ENCODE measurements around the gene EDEM3. TPM values are rescaled to one million over a fixed set of nuclear protein-coding genes. Genes with fewer than 3 reads are reported as not detected.

The EDEM3 gene
- total RNA-seq, 1 experiment from 2014 or later, result 58.3 TPM

- Mint-ChIP-seq H3K4me1 (ENCODE audit: insufficient read depth, unreplicated experiment) (peaks cover 6% of the 10 kb centered on the region), H3K4me3 (ENCODE audit: unreplicated experiment) (no peak overlapping the region), H3K36me3 (ENCODE audit: insufficient read depth, unreplicated experiment) (no peaks in the 10 kb centered on the region), H3K27ac (ENCODE audit: low read depth, unreplicated experiment) (peak overlapping the region; percentile 16), H3K9me3 (ENCODE audit: unreplicated experiment) (peaks cover 7% of the 10 kb centered on the region), H3K27me3 (ENCODE audit: insufficient read depth, unreplicated experiment) (no peaks in the 10 kb centered on the region)
- intact Hi-C loops (cut with micrococcal nuclease), result no loop called here
- BruUV-seq (replicated peaks), result no TSS peak
- CTCF ChIA-PET, result interaction anchor here (1.5 kb wide), 1 partner anchor 17 kb away, joined by 4 read pairs; no protein-coding TSS in a partner anchor
- POLR2A ChIA-PET, result no interaction called here
- TF ChIP-seq CTCF (IDR thresholded peaks at IDR 0.05; ENCODE audit: unreplicated experiment), result no peak
- no peak for DNase-seq (ENCODE audit: unreplicated experiment)
Measured at GRCh38 chr1:184646824-184647223, 107.8 kb downstream of the EDEM3 start.

DNA sequence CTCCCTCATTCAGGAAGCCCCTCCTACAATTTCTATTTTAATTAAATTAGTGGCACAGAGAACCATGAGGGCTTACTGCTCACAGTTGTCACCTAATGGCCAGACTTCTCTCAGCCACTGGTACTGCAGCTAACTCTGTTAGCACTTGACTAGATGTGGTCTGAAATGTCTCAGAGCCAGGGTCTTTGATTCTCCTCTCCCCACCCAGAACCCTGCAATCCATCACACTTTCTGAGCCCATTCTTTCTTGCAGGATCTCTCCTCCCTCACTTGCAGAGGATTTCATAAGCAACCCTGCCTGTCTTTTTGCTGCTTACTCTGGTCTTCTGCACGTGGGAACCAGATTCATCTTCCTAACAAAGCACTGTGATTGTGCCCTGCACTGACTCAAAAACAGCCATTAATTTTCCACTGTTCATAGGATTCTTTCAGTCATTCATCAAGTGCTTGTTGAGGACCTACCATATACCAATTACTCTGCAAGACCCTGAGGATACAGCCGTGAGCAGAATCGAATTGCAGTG, 108.4 kb downstream of the EDEM3 start:
- DNase-seq (ENCODE audit: unreplicated experiment), result no peak
- no peaks in the 10 kb centered on the region for H3K27me3 Mint-ChIP-seq (ENCODE audit: insufficient read depth, unreplicated experiment)
- no peak overlapping the region for H3K4me3 Mint-ChIP-seq (ENCODE audit: unreplicated experiment)
- peaks cover 1% of the 10 kb centered on the region for H3K9me3 Mint-ChIP-seq (ENCODE audit: unreplicated experiment)
- ChIA-PET POLR2A (no interaction called here), CTCF (interaction anchor here (1.5 kb wide), 1 partner anchor 18 kb away, joined by 4 read pairs; no protein-coding TSS in a partner anchor)
- BruUV-seq (replicated peaks), result no TSS peak
- peaks cover 6% of the 10 kb centered on the region for H3K4me1 Mint-ChIP-seq (ENCODE audit: insufficient read depth, unreplicated experiment)
- intact Hi-C loops (cut with micrococcal nuclease), result no loop called here
- no peak overlapping the region for H3K27ac Mint-ChIP-seq (ENCODE audit: low read depth, unreplicated experiment)
- no peak for TF ChIP-seq CTCF (IDR thresholded peaks at IDR 0.05; ENCODE audit: unreplicated experiment)
- H3K36me3 Mint-ChIP-seq (ENCODE audit: insufficient read depth, unreplicated experiment), result no peaks in the 10 kb centered on the region

- ChIA-PET CTCF (interaction anchor here (1.4 to 1.5 kb wide), 2 partner anchors 9 to 20 kb away, joined by 4 to 7 read pairs; no protein-coding TSS in a partner anchor), POLR2A (interaction anchor here (1.4 kb wide), 1 partner anchor 110 kb away, joined by 3 read pairs; the partner anchor contains the start of gene EDEM3)
- Mint-ChIP-seq H3K4me3 (ENCODE audit: unreplicated experiment) (no peak overlapping the region), H3K4me1 (ENCODE audit: insufficient read depth, unreplicated experiment) (peaks cover 6% of the 10 kb centered on the region), H3K27me3 (ENCODE audit: insufficient read depth, unreplicated experiment) (no peaks in the 10 kb centered on the region), H3K27ac (ENCODE audit: low read depth, unreplicated experiment) (peak overlapping the region; percentile 41), H3K9me3 (ENCODE audit: unreplicated experiment) (no peaks in the 10 kb centered on the region), H3K36me3 (ENCODE audit: insufficient read depth, unreplicated experiment) (no peaks in the 10 kb centered on the region)
- intact Hi-C loops (cut with micrococcal nuclease), result no loop called here
- TF ChIP-seq CTCF (IDR thresholded peaks at IDR 0.05; ENCODE audit: unreplicated experiment), result no peak
- no peak for DNase-seq (ENCODE audit: unreplicated experiment)
- no TSS peak for BruUV-seq (replicated peaks)
Measured at GRCh38 chr1:184644771-184645170, 109.9 kb downstream of the EDEM3 start.

DNA sequence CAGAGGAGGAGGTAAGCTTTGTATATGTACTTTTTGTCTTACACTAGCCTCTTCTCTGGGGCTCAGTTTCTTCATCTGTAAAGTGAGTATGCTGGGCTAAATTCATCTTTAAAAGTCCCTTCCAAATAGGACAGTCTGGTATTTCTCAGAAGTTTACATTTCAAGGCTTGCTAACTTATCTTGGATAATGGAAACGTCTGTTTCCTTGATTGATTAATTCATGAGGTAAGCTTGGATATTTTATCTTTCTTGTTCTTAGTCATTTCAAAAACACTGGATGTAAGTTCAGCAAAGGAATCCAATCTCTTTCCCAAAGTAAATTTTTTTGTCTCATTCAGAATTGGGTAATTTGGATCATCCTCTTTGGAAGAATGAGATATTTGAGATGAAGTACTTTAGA, 111.0 kb downstream of the EDEM3 start:
- no peaks in the 10 kb centered on the region for H3K36me3 Mint-ChIP-seq (ENCODE audit: insufficient read depth, unreplicated experiment)
- H3K4me3 Mint-ChIP-seq (ENCODE audit: unreplicated experiment), result no peak overlapping the region
- no peak overlapping the region for H3K27ac Mint-ChIP-seq (ENCODE audit: low read depth, unreplicated experiment)
- no peak for TF ChIP-seq CTCF (IDR thresholded peaks at IDR 0.05; ENCODE audit: unreplicated experiment)
- intact Hi-C loops (cut with micrococcal nuclease), result no loop called here
- CTCF ChIA-PET, result interaction anchor here (0.6 to 1.5 kb wide), 4 partner anchors 10 to 618 kb away, joined by 3 to 7 read pairs (median 4); no protein-coding TSS in a partner anchor
- DNase-seq (ENCODE audit: unreplicated experiment), result no peak
- no TSS peak for BruUV-seq (replicated peaks)
- H3K4me1 Mint-ChIP-seq (ENCODE audit: insufficient read depth, unreplicated experiment), result peaks cover 6% of the 10 kb centered on the region
- H3K9me3 Mint-ChIP-seq (ENCODE audit: unreplicated experiment), result no peaks in the 10 kb centered on the region
- POLR2A ChIA-PET, result interaction anchor here (0.5 to 1.4 kb wide), 4 partner anchors 12 to 1680 kb away, joined by 3 to 7 read pairs (median 3); partner anchors contain the start of gene EDEM3
- no peaks in the 10 kb centered on the region for H3K27me3 Mint-ChIP-seq (ENCODE audit: insufficient read depth, unreplicated experiment)

Measured in MCF 10A (cell line).